ENCODE results near the gene HECTD1.
"Not testable (repeated sequence)": the region's sequence is repeated elsewhere in the genome, so short reads cannot be mapped to it uniquely, and the experiment has no call there.

Gene HECTD1

DNA sequence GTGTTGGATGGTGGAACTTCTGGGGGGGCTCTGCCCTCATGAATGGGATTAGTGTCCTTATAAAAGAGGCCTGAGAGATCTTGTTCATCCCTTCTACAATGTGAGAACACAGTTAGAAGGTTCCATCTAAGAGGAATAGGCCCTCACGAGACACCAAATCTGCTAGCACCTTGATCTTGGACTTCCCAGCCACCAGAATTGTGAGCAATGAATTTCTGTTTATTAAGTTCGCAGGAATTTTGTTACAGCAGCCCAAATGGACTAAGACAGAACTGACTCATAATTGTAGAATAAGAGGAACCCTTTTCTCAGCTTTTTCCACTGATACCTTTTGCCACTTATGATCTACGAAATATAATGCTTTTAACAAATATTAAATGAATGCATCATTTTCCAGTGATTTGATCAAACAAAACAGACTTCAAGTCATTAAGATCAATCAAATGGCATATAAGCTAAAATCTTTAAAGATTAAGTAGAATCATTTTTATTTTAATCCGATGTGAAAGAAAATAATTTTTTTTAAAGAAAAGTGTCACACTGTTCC is 68.2 kb downstream of the HECTD1 start:
- no peak for DNase-seq

DNA sequence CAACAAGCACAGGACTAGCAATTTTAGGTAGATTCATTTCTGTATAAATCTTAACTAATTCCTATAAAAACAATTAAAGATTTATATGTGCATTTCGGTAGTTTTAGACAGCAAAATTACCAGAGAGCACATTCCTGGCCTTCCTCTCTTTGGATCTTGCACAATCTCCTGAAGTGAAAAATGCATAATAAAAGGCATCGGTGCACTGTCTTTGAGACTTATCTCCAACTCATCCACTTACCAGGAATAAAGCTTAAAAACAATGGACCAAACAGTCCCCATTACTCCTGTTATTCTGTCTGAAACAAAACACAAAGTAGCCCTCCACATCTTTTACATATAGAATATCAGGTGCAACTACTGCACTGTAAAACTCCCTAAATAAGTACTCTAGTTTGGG is 69.3 kb downstream of the HECTD1 start:
- DNase-seq, result no peak

DNA sequence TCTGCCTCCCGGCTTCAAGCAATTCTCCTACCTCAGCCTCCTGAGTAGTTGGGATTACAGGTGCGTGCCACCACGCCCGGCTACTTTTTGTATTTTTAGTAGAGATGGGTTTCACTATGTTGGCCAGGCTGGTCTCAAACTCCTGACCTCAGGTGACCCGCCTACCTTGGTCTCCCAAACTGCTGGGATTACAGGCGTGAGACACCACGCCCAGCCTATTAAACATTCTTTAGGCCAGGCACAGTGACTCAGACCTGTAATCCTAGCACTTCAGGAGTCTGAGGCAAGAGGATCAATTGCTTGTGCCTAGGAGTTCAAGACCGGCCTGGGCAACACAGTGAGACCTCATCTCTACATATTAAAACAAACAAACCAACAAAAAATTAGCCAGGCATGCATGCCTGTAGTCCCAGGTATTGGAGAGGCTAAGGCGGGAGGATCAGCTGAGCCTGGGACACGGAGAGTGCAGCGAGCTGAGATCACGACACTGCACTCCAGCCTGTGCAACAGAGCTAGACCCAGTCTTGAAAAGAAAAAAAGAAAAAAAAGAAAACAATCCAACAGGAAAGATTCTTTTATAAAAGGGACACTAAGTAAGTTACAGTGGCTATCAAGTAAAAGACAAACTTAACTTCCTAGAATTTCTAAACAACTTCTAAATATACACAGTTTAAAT is 70.2 kb downstream of the HECTD1 start:
- DNase-seq, result no peak

DNA sequence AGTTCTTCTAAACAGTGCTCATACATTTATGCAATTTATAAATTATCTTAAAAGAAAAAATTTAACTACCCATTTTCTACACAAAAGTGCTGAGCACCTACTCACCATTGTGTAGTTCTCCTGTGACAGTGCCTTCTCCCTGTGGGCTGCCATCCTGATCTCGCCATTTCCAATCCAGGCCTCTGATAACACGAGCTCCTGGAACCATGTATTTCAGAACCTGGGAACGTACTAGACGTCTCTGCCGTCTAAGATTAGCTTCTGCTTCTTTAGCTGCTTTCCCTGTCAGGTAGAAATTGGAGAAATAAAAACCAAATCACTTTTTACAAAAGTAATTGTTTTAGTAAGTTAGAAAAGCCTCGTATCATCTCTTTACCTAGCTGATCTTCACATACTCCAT is 74.5 kb downstream of the HECTD1 start:
- no peak for DNase-seq

DNA sequence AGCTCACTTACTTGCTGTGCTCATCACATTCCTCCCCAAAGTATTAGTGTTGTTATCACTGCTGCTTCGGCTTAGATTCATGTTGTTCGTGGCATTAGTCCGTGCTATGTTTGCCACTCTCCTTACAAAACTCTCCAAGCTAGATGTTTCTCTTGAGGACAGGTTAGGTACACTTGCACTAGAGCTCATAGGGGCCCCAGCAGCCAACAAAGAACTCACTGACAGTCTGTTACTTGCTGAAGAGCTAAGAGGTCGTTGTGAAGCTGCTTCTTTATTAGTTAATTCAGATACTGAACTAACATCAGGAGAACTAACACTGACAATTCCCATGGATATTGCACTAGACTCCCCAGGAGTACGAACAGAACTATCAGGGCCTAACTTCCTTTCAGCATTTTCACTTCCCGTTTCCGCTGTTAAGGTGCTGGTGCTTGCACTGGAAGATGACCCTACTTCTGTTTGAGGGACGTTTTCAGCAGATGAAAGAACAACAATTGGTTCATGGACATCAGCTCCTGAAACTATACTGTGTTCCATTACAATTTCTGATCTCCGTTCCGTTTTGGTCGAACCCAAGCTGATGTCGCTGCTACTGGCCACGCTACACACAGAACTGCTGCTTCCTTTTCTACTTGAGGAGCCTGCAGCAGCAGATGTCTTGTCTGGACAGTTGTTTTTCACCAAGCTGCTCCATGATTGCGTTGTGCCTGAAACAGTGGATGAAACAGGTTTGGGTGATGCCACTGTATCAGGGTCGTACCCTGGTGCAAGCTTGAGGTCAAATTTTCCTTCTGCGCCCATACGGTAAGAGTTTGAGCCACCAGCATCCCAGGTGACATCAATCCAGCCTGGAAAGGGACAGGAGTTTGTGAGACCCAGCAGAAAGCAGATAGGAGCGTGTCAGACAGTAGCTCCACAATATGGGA is 78.7 kb downstream of the HECTD1 start:
- no peak for DNase-seq

DNA sequence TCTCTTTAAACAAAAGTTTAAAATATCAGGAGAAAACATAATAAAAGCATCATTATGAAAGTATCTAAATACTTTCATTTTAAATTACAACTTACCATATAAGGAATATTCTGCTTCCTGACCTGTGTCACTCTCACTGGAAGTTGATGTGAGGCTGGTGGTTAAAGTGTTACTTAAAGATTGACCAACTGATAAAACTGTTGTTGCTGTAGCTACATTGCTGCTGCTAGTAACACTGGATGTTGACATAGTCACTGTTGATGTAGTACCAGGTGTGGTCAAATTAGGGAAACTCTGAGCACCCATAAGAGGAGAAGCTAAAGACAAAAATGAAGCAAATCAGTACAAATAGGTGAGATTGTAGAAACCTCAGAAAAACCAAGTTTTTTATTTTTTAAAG is 79.9 kb downstream of the HECTD1 start:
- no peak for DNase-seq

DNA sequence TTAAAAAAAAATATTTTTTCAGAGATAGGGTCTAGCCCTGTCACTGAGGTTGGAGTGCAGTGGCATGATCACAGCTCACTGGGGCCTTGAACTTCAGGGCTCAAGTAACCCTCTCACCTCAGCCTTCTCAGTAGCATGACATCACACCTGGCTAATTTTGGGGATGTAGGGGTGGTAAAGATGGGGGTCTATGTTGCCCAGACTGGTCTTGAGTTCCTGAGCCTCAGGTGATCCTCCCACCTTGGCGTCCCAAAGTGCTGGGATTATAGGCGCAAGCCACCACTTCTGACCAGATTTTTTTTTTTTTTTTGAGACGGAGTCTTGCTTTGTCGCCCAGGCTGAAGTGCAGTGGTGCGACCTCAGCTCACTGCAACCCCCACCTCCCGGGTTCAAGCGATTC is 80.9 kb downstream of the HECTD1 start:
- no peak for DNase-seq

DNA sequence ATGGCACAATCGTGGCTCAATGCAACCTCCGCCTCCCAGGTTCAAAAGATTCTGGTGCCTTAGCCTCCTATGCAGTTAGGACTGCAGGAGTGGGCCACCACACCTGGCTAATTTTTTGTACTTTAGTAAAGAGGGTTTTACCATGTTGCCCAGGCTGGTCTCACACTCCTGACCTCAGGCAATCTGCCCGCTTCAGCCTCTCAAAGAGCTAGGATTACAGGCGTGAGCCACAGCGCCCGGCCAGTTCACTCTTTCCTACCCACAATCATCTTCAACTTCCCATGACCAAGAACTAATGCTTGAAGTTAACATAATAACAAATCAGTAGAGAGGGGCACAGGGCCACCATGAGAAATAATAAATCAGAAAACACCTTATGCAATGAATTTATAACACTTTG is 82.4 kb downstream of the HECTD1 start:
- DNase-seq, result no peak

DNA sequence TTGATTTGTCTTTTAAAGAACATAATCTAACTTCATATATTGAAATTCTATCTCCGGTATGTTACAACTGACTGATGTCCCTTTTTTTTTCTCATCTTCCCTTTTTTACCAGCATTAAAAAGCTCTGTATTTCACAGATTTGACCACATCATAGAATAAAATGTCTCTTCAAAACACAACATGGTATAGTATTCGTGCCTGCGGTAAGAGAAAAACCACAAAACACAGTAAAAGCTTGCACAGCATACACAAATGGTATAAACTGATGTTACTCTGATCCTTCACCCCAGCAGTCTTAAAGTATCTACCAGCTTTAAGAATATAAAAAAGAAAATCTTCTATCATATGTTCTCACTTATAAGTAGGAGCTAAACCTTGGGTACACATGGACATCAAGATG is 83.4 kb downstream of the HECTD1 start:
- no peak for DNase-seq

DNA sequence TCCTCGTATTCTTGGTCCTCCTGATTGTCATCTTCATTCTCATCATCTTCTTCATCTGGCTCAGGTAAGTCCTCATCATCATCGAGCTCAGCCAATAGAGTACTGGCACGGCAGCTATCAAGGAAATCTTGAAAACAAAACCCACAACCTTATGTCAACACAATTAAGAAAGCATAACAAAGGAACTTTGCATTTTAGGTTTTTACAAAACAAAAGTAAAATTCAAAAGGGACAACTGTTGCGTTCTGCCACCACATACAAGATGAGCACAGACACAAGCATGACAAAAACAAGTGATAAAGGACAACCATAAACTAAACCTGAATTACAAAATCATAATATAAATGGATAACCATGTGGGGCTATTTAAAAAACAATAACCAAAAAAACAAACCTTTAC is 84.7 kb downstream of the HECTD1 start:
- DNase-seq, result no peak

DNA sequence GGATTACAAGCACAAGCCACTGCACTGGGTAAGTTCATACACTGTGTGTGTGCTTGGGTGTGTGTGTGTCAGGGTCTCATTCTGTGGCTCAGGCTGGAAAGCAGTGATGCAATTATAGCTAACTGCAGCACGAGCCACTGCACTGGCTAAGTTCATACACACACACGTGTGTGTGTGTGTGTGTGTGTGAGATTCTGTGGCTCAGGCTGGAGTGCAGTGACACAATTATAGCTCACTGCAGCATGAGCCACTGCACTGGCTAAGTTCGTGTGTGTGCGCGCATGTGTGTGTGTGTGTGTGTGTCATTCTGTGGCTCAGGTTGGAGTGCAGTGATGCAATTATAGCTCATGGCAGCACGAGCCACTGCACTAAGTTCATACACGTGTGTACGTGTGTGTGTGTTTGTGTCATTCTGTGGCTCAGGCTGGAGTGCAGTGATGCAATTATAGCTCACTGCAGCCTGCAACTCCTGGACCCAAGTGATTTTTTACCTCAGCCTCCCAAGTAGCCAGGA is 85.4 kb downstream of the HECTD1 start:
- no peak for DNase-seq

DNA sequence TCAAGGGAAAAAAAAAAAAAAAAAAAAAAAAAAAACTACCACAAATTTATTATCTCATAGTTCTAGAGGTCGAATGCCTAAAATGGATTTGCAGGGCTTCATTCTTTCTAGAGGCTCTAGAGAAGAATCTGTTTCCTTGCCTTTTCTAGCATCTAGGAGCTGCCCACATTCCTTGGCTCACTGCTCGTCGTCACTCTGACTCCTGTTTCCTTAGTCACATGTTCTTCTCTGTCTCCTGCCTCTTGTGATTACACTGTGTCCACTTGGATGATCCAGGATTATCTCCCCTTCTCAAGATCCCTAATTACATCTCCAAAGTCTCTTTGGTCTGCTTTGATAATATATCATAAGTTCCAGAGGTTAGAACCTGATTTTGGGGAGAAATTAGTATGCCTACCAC is 88.7 kb downstream of the HECTD1 start:
- no peak for DNase-seq

DNA sequence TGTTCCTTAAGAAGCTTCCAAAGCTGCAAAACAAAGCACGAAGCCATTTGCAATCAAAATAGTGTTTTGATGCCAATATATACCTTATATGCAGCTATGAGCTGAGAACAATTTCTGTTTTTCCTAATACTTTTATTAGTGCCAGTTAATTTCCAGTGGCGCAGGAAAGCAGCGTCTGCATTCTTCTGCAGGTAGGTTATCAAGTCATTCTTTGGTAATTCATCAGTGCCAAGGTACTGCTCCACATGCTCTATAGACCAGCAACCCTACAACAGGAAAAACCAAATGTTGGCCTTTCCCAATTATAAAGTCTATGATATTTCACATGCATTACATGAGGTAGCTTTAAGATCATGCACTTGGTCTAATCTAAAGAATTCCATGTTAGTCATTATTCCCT is 93.8 kb downstream of the HECTD1 start:
- DNase-seq, result no peak

DNA sequence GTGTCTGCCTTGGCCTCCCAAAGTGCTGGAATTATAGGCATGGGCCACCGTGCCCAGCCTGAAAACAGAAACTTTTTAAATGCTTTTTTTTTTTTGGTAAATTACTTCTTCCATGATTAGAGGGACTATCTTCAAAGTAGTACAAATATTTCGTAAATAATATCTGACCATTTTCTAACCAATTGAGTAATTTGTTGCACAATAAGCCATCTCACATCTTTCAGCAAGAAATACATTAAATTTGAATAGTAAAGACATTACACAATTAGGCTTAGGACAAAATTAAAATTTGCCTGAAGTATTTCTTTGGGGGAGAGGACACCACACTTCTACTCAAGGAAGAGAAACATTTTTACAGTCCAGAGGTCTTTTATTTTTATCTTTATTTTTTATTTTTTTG is 96.7 kb downstream of the HECTD1 start:
- DNase-seq, result no peak

DNA sequence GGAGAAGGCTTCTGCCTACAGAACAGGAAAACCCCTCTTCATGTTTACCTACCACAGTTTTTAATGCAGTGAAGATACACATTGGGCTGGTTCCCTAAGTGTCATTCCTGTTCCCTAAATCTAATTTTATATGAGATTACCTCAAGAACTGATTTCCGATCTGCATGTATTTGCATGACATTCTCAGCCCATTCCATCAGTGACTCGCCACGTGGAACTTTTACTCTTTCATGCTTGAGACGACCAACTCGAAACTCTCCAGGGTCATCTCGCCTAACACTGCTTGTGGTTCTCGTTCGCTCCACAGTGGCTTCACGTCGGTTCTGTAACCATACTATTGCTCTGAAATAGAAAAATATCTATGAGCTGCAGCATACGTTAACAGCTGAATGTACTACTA is 98.3 kb downstream of the HECTD1 start:
- DNase-seq, result no peak

DNA sequence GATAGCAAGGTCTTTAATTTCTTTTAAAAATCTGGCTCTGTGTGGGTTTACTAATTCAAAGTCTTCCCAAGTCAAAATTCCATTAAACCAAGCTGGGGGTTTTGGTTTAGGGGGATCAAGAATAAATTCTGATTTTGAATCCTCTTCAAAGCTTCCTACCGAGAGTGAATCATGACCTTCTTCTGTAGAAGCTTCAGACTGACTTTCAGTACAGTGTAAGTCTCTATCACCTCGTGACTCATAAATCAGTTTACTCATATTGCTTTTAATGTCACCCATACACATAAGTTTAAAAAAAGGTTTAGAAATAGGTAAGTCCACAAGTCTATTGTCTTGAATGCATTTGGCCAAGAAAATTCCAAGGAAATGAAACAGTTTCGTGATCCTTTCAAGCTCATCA is 100.8 kb downstream of the HECTD1 start:
- DNase-seq, result no peak

DNA sequence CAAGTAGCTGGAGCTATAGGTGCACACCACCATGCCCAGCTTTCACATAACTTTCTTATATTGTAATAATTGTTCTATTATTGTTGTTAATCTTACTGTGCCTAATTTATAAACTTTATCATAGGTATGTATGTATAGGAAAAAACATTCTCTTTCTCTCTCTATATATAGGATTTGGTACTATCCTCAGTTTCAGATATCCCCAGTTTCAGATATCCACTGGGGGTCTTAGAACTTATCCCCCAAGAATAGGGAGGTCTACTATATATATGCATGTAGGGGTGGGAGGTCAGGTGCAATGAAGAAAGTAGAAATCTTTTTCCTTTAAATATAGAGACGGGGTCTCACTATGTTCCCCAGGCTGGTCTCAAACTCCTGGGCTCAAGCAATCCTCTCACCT is 110.5 kb downstream of the HECTD1 start:
- no peak for DNase-seq

DNA sequence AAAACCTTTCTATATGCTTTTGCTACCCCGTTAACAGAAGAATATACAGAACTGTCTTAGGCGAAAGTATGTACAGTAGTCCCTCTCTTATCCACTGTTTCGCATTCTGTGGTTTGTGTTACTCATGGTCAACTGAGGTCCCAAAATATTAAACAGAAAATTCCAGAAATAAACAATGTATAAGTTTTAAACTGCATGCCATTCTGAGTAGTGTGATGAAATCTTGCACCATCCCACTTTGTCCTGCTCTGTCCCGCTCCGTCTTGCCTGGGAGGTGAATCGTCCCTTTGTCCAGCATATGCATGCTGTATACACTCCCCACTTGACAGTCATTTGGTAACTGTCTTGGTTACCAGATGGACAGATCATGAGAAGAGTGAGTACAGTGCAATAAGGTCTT is 111.3 kb downstream of the HECTD1 start:
- no peak for DNase-seq

DNA sequence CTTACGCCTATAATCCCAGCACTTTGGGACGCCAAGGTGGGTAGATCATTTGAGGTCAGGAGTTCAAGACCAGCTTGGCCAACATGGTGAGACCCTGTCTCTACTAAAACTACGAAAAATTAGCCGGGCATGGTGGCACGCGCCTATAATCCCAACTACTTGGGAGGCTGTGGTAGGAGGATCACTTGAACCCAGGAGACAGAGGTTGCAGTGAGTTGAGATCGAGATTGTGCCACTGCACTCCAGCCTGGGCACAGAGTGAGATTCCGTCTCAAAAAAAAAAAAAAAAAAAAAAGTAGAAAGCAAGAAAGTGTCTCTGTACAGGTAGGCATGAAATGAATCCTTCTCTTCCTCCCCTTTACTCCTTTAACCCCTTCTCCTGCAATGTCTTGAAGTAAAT is 111.8 kb downstream of the HECTD1 start:
- not testable (repeated sequence) for DNase-seq

DNA sequence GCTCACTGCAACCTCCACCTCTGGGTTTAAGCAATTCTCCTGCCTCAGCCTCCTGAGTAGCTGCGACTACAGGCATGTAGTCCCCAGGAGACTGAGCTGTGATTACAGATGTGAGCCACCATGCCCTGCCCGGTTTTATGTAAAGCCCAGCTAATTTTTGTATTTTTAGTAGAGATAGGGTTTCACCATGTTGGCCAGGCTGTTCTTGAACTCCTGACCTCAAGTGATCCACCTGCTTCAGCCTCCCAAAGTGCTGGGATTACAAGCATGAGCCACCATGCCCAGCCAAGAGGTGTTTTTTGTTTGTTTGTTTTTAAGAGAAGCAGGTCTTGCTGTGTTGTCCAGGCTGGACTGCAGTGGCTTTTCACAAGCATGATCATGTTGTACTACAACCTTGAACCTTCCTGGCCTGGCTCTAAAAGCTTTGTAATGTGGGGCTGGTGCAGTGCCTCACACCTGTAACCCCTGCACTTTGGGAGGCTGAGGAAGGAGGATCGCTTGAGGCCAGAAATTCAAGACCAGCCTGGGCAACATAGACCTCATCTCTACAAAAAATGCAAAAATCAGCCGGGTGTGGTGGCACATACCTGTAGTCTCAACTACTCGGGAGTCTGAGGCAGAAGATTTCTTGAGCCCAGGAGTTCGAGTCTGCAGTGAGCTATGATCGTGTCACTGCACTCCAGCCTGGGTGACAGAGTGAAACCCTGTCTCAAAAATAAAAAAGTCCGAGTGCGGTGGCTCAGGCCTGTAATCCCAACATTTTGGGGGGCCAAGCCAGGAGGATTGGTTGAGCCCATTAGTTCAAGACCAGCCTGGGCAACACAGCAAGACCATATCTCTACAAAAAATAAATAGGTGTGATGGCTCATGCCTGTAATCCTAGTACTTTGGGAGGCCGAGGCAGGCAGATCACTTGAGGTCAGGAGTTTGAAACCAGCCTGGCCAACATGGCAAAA is 113.4 kb downstream of the HECTD1 start:
- not testable (repeated sequence) for DNase-seq

DNA sequence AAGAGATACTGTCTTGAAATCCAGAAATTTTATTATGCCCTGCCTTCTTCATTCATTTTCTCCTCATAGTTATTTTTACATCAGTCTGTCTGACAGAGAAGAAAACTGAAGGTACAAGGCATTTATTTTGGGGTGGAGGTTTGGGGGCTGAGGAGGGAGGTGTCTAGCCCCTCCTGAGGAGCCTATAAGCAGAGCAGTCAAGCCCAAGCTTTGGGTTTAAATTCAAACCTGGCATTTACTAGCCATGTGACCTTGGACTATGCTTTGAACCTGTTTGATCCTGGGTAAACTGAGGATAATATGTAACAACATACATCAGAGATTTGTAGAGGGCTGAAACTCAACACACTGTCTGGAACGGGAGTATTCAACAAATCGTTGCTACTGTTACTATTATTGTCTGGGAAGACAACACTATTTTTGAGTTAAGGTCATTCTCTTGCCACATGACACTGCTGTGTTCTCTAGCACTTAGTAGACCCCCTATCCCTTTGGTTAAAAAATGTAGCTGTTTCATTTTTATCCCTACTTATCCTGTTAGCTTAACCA is 115.4 kb downstream of the HECTD1 start:
- no peak for DNase-seq

Data from activated T-cell treated with anti-CD3 and anti-CD28 coated beads, Interleukin-2, amount 50 U/mL, for 1 hour (primary cell).